Measurements from ENCODE around the gene LPIN1. TPM values are rescaled to one million over a fixed set of nuclear protein-coding genes. Genes with fewer than 3 reads are reported as not detected.

The LPIN1 gene
- total and polyA plus RNA-seq, 2 donors (not counting 1 experiment from before 2014, with no cell fraction given), result 36.3 to 99.1 TPM

DNA sequence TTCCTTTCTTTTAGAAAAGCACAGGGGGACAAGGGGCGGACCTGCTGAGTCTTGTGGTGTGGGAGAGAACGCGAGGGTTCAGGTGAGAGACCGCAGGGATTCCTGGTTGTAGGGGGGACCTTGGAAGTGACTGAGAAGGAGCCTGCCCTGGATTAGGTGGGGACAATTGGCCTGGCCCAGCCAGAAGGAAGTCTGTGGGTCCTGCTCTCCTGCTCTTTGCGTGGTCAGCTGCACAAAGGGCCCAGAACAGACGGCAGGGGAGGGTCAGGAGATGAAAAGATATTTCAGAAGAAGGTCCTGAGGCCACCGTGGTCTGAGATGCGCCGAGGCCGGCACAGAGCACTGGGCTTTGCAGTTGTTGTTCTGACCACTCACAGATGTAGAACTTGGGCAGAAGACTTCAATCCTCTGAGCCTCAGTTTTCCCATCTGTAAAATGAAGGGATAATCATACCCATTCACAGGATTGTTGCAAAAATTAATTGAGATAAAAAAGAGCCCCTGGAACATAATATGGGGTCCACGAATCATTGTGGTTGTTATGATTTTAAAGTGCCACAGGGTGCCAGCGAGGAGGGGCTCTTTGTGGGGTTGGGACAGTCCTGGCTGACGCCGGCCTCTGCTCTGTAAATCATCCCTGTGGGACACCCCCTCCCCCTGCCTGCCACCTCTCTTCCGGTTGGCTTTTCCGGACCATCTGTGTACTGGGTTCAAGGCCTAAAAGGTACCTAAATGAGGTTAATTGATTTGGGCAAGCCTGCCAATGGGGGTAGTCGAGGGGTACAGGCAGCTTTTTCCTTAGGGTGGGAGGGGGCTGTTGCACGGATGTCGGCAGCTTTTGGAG, 1.8 kb downstream of the LPIN1 start:
- no peaks in the 10 kb centered on the region for H3K27me3 Mint-ChIP-seq
- H4K20me1 ChIP-seq (ENCODE audit: control insufficient read depth, insufficient read depth, low read length, poor library complexity, severe bottlenecking), result peaks cover 32% of the 10 kb centered on the region
- peaks cover 85% of the 10 kb centered on the region for H3K79me2 ChIP-seq (ENCODE audit: control insufficient read depth, insufficient read depth, low read length)
- H3K4me3 Mint-ChIP-seq, result peak overlapping the region; percentile 92
- H3K9ac ChIP-seq (ENCODE audit: low read length), result peak overlapping the region; percentile 66
- ChIA-PET POLR2A (interaction anchor here (2.0 kb wide), 1 partner anchor 30 kb away, joined by 4 read pairs; no protein-coding TSS in a partner anchor), CTCF (interaction anchor here (1.3 to 24.5 kb wide), 5 partner anchors 9 to 55 kb away, joined by 3 to 411 read pairs (median 5); no protein-coding TSS in a partner anchor)
- WGBS (ENCODE audit: insufficient coverage), result 5% methylated on average over 11 of the region's 19 CpGs
- peak; percentile 28 for DNase-seq
- TF ChIP-seq, protein P1, sequence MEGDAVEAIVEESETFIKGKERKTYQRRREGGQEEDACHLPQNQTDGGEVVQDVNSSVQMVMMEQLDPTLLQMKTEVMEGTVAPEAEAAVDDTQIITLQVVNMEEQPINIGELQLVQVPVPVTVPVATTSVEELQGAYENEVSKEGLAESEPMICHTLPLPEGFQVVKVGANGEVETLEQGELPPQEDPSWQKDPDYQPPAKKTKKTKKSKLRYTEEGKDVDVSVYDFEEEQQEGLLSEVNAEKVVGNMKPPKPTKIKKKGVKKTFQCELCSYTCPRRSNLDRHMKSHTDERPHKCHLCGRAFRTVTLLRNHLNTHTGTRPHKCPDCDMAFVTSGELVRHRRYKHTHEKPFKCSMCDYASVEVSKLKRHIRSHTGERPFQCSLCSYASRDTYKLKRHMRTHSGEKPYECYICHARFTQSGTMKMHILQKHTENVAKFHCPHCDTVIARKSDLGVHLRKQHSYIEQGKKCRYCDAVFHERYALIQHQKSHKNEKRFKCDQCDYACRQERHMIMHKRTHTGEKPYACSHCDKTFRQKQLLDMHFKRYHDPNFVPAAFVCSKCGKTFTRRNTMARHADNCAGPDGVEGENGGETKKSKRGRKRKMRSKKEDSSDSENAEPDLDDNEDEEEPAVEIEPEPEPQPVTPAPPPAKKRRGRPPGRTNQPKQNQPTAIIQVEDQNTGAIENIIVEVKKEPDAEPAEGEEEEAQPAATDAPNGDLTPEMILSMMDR (IDR thresholded peaks at IDR 0.05), result no peak
- TF ChIP-seq EZH2 (IDR thresholded peaks at IDR 0.05; ENCODE audit: borderline replicate concordance, insufficient read depth, low read depth, low read length, poor library complexity, severe bottlenecking), result no peak
- peak overlapping the region; percentile 70 to 90 for H3K27ac ChIP-seq (ENCODE audit: low read length in 2 of 2)
- H3K27ac Mint-ChIP-seq, result peak overlapping the region; percentile 95
- H3K4me3 ChIP-seq (ENCODE audit: control extremely low read depth in 1 of 5, extremely low read depth in 1 of 5, insufficient read depth in 1 of 5, low read depth in 2 of 5, low read length in 4 of 5), result peak overlapping the region in 3 of 5 experiments; percentile 76 to 85 (median 79)
- no peaks in the 10 kb centered on the region for H3K9me3 Mint-ChIP-seq (ENCODE audit: insufficient read depth)
- no peak for ATAC-seq (ENCODE audit: low read depth)
- H3K4me2 ChIP-seq (replicated peaks; ENCODE audit: low read depth, low read length, poor library complexity, severe bottlenecking), result peak overlapping the region; percentile 94
- no peaks in the 10 kb centered on the region for H3K9me3 ChIP-seq (ENCODE audit: control extremely low read depth in 1 of 3, control insufficient read depth in 2 of 3, insufficient read depth in 1 of 3, low read length in 2 of 3)
- no peaks in the 10 kb centered on the region for H3K27me3 ChIP-seq (replicated peaks in 1 of 4; ENCODE audit: control extremely low read depth in 1 of 4, control insufficient read depth in 3 of 4, insufficient read depth in 4 of 4, low read length in 3 of 4)
- peak overlapping the region; percentile 30 for H2AFZ ChIP-seq (ENCODE audit: insufficient read depth, low read depth, low read length, poor library complexity, severe bottlenecking)
- no peaks in the 10 kb centered on the region for H3K36me3 ChIP-seq (replicated peaks in 1 of 2; ENCODE audit: control extremely low read depth in 1 of 2, control insufficient read depth in 1 of 2, extremely low read depth in 1 of 2, insufficient read depth in 2 of 2, low read length in 1 of 2)
- H3K4me1 ChIP-seq (ENCODE audit: control insufficient read depth in 2 of 2, insufficient read depth in 2 of 2, low read length in 2 of 2), result peaks cover 66 to 89% of the 10 kb centered on the region in 2 donors
- peaks cover 81% of the 10 kb centered on the region for H3K4me1 Mint-ChIP-seq
- intact Hi-C loops (cut with micrococcal nuclease), result no loop called here

Measured in B cell (primary cell).